Left colon (tissue), 2 donors: ENCODE measurements around the gene C16orf87. TPM values are rescaled to one million over a fixed set of nuclear protein-coding genes. Genes with fewer than 3 reads are reported as not detected.

Experiments
- ATAC-seq: fragments of 200-7000 bp; cut with Tn5 transposase; one replicate; pipeline ENCODE4 v1.9.1; 2020; ENCODE audit warnings: mild to moderate bottlenecking, moderate library complexity
- DNase-seq, 2 donors: peaks; one replicate each; pipeline ENCODE4 v3.0.0-alpha.2; 2020
- intact Hi-C, 2 donors: fragments of 100-400 bp; cut with DNase I in 1 of 2; cut with micrococcal nuclease in 1 of 2; formaldehyde crosslinking; loops; one replicate each; pipeline versions ENCODE4 v1.11.2 to v1.14.0; 2022; cut with DNase I, micrococcal nuclease
- total RNA-seq, 2 donors: library from RNA; stranded (reverse); fragmentation: NEBNext Ultra II Directional; extraction: Animal tissue kit (Norgen Biotek cat#: 25700); gene quantifications; one replicate each; pipeline ENCODE4 v1.2.1, GENCODE V29; 2021
- donor health status: DM: no; HTN: no; CAD: no.
- donor health status: DM: yes; HTN: yes; CAD: no.

C16orf87 gene
- total RNA-seq, 2 donors from 2014 or later: 6.1 to 7.6 TPM

DNA sequence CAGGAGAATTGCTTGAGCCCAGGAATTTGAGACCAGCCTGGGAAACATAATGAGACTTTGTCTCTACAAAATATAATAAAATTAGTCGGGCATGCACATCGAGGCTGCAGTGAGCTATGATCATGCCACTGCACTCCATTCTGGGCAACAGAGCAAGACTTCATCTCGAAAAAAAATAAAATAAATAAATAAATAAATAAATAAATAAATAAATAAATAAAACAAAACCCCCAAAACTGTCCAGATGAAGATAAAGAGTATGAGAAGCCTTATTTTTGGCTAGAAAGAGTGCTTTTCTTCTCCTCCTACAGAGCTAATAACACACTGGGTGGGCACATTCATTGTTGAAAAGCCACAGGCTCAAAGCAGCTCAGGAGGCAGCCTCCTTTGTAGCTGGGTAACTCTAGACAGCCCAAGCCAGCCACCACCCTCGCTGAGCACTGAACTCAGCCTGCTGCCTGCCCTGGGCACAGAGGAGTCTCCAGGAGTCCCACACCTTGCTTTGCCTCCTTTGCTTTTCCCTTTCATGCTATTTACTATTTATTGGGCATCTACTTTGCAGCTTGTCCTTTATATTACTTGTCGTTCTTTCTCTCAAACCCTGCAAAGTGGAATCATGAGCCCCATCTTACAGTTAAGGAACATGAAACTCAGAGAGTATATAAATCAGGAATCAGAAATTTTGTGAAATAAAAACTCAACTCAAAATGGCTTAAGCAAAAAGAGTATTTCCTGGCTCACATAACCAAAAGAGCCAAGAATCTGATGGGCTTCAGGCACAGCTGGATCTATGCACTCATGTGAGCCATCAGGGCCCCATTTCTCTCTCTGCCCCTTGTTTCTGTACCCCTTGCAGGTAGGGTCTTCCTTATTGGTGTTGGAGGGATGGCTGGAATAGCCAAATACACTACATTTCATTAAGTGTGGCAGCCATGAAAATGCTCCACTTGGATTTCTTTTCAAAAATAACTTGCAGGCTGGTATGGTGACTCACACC is 18.1 kb upstream of the C16orf87 start:
- ATAC-seq (no peak), DNase-seq (no peak)
- intact Hi-C loops: no loop called here

DNA sequence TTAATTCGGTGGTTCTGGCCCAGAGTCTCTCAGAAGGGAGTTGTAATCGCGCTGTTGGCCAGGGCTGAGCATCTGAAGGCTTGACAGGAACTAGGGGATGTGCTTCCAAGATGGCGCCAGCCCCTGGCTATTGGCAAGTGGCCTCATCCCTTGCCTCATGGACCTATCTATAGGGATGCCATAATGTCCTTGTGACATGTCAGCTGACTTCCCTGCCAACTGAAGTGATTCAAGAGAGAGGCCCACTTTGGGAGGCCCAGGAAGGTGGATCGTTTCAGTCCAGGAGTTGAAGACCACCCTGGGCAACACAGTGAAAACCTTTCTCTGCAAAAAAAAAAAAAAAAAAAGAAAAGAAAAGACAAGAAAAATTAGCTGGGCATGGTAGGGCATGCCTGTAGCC is 15.0 kb upstream of the C16orf87 start:
- ATAC-seq (no peak), DNase-seq (no peak)
- intact Hi-C loops: no loop called here

DNA sequence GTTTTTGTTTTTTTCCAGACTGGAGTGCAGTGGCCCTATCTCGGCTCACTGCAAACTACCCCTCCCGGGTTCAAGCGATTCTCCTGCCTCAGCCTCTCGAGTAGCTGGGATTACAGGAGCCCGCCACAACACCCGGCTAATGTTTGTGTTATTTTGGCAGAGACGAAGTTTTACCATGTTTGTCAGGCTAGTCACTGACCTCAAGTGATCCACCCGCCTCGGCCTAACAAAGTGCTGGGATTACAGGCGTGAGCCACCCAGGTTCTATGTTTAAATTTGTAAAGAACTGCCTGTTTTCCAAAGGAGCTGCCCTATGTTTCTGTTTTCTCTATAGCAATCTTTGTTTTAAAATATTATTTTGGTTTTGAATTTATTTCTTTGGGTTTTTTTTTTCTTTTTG is 13.8 kb upstream of the C16orf87 start:
- no peak for DNase-seq
- ATAC-seq: no peak
- intact Hi-C loops: no loop called here

DNA sequence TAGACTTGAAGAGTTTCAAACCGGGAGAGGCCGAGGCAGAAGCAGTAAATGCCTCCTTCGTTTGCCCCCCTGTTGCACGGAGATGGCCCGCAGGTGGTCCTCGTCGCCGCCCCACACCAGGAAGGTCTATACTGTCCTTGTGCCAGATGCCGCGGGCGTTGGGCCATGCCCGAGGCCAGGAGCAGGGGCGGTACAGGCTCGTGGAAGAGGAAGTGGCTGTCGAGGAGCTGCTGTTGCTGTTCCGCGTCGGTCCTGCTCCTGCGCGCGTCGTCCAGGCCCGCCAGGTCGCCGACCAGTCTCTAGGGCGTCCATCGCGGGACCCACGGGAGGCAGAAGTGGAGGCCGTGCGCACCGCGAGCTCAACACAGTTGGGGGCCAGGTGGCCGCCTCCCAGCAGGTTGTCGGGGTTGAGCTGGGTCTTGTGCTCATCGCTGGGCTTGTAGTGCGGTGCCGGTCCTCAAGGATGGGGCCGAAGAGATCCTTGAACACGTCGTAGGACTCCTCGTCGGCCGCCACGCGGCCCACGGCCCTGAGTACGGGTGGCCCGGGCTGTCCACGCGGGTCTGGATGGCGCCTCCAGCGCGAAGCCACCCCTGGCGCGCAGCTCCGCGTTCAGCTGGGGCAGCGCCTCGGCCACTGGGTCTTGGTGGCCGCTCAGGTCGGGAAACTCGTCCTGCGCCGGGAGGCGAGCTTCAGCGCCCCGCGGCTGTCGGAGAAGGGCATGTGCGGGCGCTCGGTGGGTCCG is 13.1 kb upstream of the C16orf87 start:
- intact Hi-C loops: no loop called here
- no peak for ATAC-seq
- no peak for DNase-seq

DNA sequence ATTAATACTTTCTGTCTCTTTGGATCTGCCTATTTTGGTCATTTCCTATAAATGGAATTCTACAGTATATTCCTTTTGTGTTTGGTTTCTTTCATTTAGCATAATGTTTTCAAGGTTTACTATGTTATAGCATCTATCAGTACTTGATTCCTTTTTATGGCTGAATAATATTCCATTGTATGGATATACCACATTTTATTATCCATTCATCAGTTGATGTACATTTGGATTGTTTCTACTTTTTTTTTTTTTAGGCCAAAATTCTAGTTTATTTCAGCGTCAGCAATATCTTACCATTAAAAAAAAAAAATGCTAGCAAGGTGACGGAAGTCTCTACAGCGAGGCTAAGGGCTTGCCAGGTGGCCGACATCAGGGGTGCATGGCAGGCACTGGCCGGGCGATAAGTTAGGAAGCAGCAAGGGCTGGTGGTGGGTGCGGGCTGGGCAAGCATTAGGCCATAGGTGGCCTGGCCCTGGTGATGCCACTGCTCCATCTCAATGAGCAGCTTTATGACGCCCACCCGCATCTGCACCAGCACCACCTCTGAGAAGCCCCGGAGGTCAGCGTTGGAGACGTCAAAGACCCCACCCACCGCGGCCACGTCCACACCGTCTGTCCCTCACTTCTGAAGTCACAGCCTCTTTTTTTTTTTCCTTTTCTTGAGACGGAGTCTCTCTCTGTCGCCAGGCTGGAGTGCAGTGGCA is 11.4 kb upstream of the C16orf87 start:
- DNase-seq (no peak), ATAC-seq (no peak)
- intact Hi-C loops: no loop called here

DNA sequence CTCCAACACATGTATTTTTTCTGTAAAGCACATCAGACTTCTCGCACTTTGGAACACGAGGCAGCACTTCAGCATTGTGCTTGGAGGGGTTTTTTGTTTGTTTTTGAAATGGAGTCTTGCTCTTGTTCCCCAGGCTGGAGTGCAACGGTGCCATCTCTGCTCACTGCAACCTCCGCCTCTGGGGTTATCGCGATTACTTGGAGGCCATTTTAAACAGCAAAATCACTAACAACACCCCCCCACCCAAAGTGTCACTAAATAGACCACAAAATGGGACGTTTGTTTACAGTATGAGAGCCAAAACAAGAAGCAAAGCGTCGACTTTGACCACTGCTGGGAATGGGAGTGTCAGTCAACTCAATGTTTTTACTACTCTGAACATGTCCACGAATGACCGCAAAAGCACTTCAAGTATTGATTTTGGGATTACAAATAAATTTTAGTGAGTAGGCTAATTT is 9.0 kb upstream of the C16orf87 start:
- intact Hi-C loops: no loop called here
- ATAC-seq (no peak), DNase-seq (no peak)

DNA sequence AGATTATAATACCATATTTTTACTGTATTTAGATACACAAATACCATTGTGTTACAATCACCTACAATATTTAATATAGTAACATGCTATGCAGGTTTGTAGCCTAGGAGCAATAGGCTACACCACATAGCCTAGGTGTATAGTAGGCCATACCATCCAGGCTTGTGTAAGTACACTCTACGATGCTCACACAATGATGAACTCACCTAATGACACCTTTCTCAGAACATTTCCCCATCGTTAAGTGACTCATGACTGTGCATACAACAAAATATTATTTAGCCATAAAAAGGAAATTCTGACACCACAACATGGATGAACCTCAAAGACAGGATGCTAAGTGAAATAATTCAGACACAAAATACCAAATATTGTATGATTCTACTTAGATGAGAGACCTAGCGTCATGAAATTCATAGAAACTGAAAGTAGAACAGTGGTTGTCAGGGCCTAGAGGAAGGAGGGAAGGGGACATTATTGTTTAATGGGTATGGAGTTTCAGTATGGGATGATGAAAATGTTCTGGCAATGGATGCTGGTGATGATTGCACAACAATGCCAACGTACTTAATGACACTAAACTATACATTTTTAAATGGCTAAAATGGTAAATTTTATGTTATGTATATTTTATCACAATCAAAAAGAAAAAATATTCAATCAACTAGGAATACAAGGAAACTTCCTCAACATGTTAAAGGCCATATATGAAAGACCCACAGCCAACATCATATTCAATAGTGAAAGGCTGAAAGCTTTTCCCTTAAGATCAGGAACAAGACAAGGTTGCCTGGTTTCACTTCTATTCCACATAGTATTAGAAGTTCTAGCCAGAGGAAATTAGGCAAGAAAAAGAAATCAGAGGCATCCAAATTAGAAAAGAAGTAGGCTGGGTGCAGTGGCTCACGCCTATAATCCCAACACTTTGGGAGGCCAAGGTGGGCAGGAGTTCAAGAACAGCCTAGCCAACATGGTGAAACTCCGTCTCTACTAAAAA is 5.9 kb upstream of the C16orf87 start:
- ATAC-seq (peak; percentile 31), DNase-seq (no peak)
- intact Hi-C loops: no loop called here

DNA sequence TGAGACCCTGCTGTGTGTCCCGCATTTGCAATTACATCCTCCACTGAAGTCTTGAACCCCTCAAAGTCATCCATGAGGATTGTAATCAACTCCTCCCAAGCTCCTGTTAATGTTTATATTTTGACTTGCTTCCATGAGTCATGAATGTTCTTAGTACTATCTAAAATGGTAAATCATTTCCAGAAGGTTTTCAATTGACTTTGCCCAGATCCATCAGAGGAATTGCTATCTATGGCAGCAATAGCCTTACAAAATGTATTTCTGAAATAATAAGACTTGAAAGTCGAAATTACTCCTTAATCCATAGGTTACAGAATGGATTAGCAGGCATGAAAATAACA is 2.5 kb upstream of the C16orf87 start:
- DNase-seq: no peak
- intact Hi-C loops: no loop called here
- ATAC-seq: no peak

DNA sequence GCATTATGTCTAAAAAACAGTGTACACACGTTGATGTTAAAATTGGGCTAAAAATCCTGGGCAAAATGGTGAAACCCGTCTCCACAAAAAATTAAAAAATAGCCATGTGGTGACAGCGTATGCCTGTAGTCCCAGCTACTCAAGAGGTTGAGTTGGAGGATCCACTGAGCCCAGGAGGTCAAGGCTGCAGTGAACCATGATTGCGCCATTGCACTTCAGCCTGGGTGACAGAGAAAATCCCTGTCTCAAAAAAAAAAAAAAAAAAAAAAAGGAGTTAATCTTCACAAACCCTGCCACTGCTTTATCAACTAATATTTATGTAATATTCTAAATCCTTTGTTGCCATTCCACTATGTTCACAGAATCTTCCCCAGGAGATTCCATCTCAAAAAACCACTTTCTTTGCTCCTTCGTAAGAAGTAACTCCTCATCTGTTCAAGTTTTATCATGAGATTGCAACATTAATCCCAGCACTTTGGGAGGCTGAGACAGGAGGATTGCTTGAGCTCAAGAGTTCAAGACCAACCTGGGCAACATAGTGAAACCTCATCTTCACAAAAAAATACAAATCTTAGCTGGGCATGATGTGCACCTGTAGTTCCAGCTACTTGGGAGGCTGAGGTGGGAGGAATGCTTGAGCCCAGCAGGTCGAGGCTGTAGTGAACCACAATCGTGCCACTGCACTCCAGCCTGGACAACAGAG is 1.9 kb upstream of the C16orf87 start:
- intact Hi-C loops: no loop called here
- no peak for DNase-seq
- ATAC-seq: no peak

DNA sequence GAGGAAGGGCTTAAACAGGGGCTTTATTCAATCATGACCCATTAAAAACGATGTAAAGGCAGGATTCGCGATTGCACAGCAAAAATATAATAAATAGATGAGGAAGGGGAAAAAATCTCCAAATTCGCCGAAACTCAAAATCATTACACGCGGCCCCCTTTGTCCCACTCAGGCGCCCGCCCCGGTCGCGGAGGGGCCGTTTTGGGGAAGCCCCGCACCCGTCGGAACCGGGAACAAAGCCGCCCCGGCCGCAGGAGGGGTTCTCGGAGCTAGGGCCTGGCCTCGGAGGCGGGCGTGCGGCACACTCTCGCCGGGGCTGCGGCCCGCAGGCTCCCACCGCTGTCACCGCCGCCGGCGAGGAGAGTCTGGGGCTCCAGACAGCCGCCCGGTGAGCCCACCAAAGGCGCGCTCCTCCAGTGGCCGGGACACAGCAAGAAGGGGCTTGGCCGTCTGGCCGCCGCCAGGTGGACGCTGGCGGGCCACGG is 521 bp downstream of the C16orf87 start:
- ATAC-seq (peak; percentile 53), DNase-seq (peak in 1 of 2 donors; percentile 66)
- intact Hi-C loops: no loop called here

DNA sequence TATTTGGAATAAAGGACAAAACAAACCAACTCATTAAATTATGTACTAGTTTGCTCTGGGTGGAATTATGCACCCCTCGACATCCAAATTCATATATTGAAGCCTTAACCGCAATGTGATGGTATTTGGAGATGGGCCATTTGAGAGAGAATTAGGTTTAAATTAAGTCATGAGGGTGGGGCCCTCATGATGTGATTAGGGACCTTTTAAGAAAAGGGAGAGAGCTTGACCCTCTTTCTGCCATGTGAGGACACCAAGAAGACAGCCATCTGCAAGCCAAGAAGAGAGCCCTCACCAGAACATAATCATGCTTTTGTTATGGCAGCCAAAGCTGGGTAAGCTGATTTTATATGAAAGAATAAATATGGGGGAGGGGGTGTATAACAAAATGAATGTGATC is 2.0 kb downstream of the C16orf87 start:
- DNase-seq: no peak
- intact Hi-C loops: loop anchor here in 1 of 2 donors (10.0 kb wide), 1 partner anchor 134 kb away; no protein-coding TSS in a partner anchor
- ATAC-seq: no peak

DNA sequence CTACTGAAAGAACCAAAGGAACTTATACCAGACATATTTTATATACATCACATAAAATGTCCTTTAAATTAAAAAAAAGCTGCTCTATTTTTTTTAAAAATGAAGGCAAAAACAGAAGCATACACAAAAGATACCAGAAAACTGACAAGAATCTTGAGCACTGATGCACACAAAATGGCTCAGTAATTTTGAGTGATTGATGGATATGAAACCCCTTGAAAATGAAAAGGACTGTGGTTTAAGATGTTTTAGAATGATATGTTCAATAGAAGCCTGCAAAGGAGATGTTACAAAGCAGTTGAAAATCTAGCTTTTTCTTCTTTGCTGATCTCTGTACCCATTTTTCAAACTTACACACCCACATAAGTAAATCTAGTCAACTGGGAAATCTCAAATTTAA is 2.7 kb downstream of the C16orf87 start:
- intact Hi-C loops: loop anchor here in 1 of 2 donors (10.0 kb wide), 1 partner anchor 133 kb away; no protein-coding TSS in a partner anchor
- ATAC-seq: no peak
- DNase-seq: no peak

DNA sequence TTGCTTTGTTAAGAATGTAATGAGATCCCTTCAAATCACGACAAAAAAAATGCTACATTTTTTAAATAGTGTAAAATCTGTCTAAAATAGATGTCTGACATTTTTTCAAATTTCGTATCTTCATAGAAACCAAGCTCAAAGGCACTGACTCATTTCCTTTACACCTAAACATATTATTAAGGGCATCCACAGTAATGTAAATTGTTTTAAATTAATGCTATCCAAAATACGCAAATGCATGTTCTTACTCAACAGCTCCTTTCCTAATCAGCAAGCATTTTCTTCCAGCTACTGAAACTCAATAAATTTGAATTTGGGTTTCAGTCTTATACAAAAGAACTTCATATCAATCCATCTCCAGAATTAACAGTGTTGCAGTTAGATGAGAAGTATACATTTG is 4.3 kb downstream of the C16orf87 start:
- intact Hi-C loops: loop anchor here in 1 of 2 donors (10.0 kb wide), 1 partner anchor 132 kb away; no protein-coding TSS in a partner anchor

DNA sequence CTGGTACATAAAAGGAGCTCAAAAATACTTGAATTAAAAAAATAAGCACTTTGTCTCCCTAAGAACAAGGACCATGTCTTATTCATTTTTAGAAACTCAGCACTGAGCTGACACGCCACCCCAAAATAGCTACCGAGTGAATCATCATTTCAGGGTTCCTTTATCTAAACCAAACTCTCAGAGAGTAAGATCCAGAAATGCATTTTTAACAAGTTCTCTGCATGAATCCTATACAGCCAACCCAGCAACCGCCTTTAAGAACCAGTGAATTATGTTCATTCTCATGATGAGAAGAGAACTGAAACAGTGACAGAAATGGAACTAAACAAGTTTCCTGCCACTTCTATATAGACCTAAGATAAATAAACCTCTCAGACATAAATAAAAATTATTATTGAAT is 8.7 kb downstream of the C16orf87 start:
- no peak for DNase-seq
- intact Hi-C loops: loop anchor here in 1 of 2 donors (10.0 kb wide), 1 partner anchor 127 kb away; no protein-coding TSS in a partner anchor
- no peak for ATAC-seq

More for the DNA sequence above, 4.3 kb downstream of the C16orf87 start:
- DNase-seq: no peak
- no peak for ATAC-seq

DNA sequence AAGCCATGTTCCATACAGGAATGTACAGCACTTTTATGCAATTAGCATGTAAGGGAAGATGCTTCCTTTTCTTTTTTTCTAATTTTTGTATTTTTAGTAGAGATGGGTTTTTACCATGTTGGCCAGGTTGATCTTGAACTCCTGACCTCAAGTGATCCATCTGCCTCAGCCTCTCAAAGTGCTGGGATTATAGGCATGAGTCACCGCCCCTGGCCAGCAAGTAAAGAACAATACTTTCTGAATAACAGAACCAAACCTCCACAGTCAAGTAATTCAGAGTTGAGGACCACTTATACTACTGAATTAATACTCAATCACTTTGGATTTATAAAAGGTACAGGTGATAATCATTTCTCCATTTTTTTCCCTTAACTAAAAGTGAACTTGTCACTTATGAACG is 13.0 kb downstream of the C16orf87 start:
- ATAC-seq (no peak), DNase-seq (no peak)
- intact Hi-C loops: no loop called here

DNA sequence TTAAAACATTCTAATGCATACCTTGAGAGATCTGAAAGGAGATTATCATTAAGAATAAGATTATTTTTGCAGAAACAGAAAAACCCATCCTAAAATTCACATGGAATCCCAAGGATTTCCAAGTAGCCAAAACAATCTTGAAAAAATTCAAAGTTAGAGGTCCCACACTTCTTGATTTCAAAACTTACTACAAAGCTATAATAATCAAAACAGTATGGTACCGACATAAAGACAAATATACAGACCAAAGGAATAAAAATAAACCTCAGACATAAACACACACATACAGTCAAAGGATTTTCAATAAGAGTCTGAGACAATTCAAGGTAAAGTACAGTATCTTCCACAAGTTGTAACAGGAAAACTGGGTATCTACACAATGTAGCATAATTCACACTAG is 16.2 kb downstream of the C16orf87 start:
- ATAC-seq (no peak), DNase-seq (no peak)
- intact Hi-C loops: no loop called here

DNA sequence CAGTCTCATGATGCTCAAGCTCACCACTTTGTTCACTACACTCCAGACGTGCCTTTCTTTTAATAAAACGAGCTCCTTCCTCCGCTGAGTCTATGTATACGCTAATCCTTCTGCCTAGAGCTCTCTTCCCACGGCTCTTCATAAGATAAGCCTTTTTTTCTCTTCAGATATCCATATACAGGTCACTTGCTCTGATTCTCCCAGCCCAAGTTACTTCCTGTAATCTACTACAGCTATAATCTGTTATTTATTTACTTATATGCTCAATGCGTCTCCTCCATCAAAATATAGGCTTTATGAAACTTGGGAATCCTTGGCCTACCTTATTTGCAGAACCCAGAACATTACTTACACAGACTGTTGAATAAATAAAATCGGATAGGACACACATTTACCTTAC is 17.4 kb downstream of the C16orf87 start:
- intact Hi-C loops: no loop called here
- ATAC-seq: peak; percentile 89
- DNase-seq: no peak
